Liver (tissue), 3 donors: ENCODE data around the gene OR10A4.
"Not testable (repeated sequence)": the region's sequence is repeated elsewhere in the genome, so short reads cannot be mapped to it uniquely, and the experiment has no call there.

Experiments
- ATF3 ChIP-seq: IDR thresholded peaks from 2 replicates; pipeline ENCODE4 v1.6.1; 2016; ENCODE audit warnings: antibody characterized with exemption
- EGR1 ChIP-seq, 2 donors: IDR thresholded peaks; 2 replicates each; pipeline ENCODE4 v1.6.1; 2016 to 2018; ENCODE audit warnings: antibody characterized with exemption in 2 of 2, low read depth in 2 of 2
- GABPA ChIP-seq, 2 donors: IDR thresholded peaks in 1 of 2; conservative IDR thresholded peaks in 1 of 2; 2 replicates each; pipeline ENCODE4 v1.6.1; 2016; ENCODE audit warnings: antibody characterized with exemption in 2 of 2, mild to moderate bottlenecking in 1 of 2, moderate library complexity in 1 of 2
- JUND ChIP-seq, 2 donors: IDR thresholded peaks; 2 replicates each; pipeline ENCODE4 v1.6.1; 2016; ENCODE audit warnings: antibody characterized with exemption in 2 of 2
- RAD21 ChIP-seq, 2 donors: IDR thresholded peaks; 2 replicates each; pipeline ENCODE4 v1.6.1; 2016; ENCODE audit warnings: antibody characterized with exemption in 2 of 2, mild to moderate bottlenecking in 2 of 2
- RXRA ChIP-seq, 2 donors: IDR thresholded peaks; 2 replicates each; pipeline ENCODE4 v1.6.1; 2017 to 2018; ENCODE audit warnings: antibody characterized with exemption in 2 of 2, mild to moderate bottlenecking in 1 of 2
- SP1 ChIP-seq: IDR thresholded peaks from 2 replicates; pipeline ENCODE4 v1.6.1; 2018; ENCODE audit warnings: antibody characterized with exemption, mild to moderate bottlenecking
- TAF1 ChIP-seq: conservative IDR thresholded peaks from 2 replicates; pipeline ENCODE4 v1.6.1; 2016; ENCODE audit warnings: antibody characterized with exemption, mild to moderate bottlenecking
- YY1 ChIP-seq: IDR thresholded peaks from 2 replicates; pipeline ENCODE4 v1.6.1; 2016; ENCODE audit warnings: antibody characterized with exemption, mild to moderate bottlenecking
- ZBTB33 ChIP-seq: IDR thresholded peaks from 2 replicates; pipeline ENCODE4 v1.6.1; 2016; ENCODE audit warnings: antibody characterized with exemption
- TF ChIP-seq, protein P1 (sequence below): fragments of 150-350 bp; IDR thresholded peaks from 2 replicates; pipeline ENCODE4 v1.5.1; 2017; ENCODE audit warnings: improper control_type of control experiment, low read depth, low read length; ENCODE audit not compliant: missing input control
- TF ChIP-seq, protein P2 (sequence below): IDR thresholded peaks from 2 replicates; pipeline ENCODE4 v1.6.1; 2016; ENCODE audit warnings: antibody characterized with exemption, mild to moderate bottlenecking
- TF ChIP-seq, protein P3 (sequence below): IDR thresholded peaks from 2 replicates; pipeline ENCODE4 v1.6.1; 2016; ENCODE audit warnings: antibody characterized with exemption
- donor health status: healthy.
- donor health status: healthy.

DNA sequence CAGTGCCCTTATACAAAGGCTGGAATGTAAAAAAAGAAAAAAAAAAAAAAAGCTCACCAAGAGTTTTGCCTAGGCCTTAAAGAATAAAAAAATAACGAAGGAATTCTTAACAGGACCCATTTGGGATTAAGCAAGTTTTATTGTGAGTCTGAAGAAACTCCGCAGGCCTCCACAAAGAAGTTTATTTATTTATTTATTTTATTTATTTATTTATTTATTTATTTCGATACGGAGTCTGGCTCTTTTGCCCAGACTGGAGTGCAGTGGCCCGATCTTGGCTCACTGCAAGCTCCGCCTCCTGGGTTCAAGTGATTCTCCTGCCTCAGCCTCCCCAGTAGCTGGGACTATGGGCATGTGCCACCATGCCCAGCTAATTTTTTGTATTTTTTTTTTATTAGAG, 21.6 kb upstream of the OR10A4 start:
- TF ChIP-seq, protein P1, sequence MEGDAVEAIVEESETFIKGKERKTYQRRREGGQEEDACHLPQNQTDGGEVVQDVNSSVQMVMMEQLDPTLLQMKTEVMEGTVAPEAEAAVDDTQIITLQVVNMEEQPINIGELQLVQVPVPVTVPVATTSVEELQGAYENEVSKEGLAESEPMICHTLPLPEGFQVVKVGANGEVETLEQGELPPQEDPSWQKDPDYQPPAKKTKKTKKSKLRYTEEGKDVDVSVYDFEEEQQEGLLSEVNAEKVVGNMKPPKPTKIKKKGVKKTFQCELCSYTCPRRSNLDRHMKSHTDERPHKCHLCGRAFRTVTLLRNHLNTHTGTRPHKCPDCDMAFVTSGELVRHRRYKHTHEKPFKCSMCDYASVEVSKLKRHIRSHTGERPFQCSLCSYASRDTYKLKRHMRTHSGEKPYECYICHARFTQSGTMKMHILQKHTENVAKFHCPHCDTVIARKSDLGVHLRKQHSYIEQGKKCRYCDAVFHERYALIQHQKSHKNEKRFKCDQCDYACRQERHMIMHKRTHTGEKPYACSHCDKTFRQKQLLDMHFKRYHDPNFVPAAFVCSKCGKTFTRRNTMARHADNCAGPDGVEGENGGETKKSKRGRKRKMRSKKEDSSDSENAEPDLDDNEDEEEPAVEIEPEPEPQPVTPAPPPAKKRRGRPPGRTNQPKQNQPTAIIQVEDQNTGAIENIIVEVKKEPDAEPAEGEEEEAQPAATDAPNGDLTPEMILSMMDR, result not testable (repeated sequence)
- not testable (repeated sequence) for TF ChIP-seq GABPA (IDR thresholded peaks at IDR 0.05 in 1 of 2, conservative IDR thresholded peaks at IDR 0.05 in 1 of 2); YY1; JUND (IDR thresholded peaks at IDR 0.05); TAF1; RXRA (IDR thresholded peaks at IDR 0.05); ZBTB33; ATF3; SP1; RAD21 (IDR thresholded peaks at IDR 0.05); EGR1 (IDR thresholded peaks at IDR 0.05; ENCODE audit: low read depth in 2 of 2)
- TF ChIP-seq, protein P2, sequence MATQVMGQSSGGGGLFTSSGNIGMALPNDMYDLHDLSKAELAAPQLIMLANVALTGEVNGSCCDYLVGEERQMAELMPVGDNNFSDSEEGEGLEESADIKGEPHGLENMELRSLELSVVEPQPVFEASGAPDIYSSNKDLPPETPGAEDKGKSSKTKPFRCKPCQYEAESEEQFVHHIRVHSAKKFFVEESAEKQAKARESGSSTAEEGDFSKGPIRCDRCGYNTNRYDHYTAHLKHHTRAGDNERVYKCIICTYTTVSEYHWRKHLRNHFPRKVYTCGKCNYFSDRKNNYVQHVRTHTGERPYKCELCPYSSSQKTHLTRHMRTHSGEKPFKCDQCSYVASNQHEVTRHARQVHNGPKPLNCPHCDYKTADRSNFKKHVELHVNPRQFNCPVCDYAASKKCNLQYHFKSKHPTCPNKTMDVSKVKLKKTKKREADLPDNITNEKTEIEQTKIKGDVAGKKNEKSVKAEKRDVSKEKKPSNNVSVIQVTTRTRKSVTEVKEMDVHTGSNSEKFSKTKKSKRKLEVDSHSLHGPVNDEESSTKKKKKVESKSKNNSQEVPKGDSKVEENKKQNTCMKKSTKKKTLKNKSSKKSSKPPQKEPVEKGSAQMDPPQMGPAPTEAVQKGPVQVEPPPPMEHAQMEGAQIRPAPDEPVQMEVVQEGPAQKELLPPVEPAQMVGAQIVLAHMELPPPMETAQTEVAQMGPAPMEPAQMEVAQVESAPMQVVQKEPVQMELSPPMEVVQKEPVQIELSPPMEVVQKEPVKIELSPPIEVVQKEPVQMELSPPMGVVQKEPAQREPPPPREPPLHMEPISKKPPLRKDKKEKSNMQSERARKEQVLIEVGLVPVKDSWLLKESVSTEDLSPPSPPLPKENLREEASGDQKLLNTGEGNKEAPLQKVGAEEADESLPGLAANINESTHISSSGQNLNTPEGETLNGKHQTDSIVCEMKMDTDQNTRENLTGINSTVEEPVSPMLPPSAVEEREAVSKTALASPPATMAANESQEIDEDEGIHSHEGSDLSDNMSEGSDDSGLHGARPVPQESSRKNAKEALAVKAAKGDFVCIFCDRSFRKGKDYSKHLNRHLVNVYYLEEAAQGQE, result not testable (repeated sequence)
- TF ChIP-seq, protein P3, sequence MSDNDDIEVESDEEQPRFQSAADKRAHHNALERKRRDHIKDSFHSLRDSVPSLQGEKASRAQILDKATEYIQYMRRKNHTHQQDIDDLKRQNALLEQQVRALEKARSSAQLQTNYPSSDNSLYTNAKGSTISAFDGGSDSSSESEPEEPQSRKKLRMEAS, result not testable (repeated sequence)
